Activated CD4-positive, alpha-beta T cell treated with anti-CD3 and anti-CD28 coated beads, Interleukin-2, amount 50 U/mL, for 24 hours (primary cell): ENCODE results near the gene C2.

ENCODE experiments used
- DNase-seq, 2 donors: peaks; one replicate each; pipeline ENCODE4 v3.0.0-alpha.2; 2020; ENCODE audit warnings: low read depth in 1 of 2, low spot score in 1 of 2

Gene C2

GRCh38 chr6:31954511-31954910, 27.0 kb downstream of the C2 start:
- no peak for DNase-seq

DNA sequence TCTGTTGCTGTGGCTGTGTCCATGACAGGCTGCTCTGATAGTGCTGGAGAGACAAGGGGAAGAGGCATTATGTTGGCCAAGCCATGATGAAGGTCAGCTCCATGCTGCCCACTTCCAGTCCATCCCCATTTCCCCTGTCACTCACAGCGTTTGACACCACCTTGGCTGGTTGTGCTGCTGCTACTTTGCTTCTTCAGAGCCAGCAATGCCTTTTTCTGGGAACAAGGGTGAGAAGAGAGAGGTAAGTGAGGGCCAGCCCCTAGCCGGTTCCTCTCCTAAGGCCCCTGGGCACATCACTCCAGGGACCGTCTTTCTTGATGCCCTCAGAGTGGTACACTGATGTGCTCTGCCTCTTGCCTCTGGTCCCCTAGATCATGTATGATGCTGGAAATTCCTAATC, 29.3 kb downstream of the C2 start:
- no peak for DNase-seq

GRCh38 chr6:31958412-31958740, 30.9 kb downstream of the C2 start:
- DNase-seq: no peak

GRCh38 chr6:31958741-31959739, 31.5 kb downstream of the C2 start, which contains the start of the genes NELFE and SKIC2:
NELFE (minus strand) TSS chr6:31958971; CDS start chr6:31958446, 525 bp downstream.
SKIC2 (plus strand) TSS chr6:31959175; CDS start chr6:31959193, 18 bp downstream.
- peak; percentile 95 to 98 for DNase-seq

GRCh38 chr6:31961616-31962015, 34.1 kb downstream of the C2 start:
- no peak for DNase-seq

- no peak for DNase-seq
Observed at GRCh38 chr6:31963921-31964320, 36.4 kb downstream of the C2 start.

- no peak for DNase-seq
Observed at GRCh38 chr6:31965700-31966099, 38.2 kb downstream of the C2 start.

GRCh38 chr6:31966506-31966905, 39.0 kb downstream of the C2 start:
- no peak for DNase-seq

- DNase-seq: no peak
Observed at GRCh38 chr6:31966997-31967925, 39.7 kb downstream of the C2 start.

DNA sequence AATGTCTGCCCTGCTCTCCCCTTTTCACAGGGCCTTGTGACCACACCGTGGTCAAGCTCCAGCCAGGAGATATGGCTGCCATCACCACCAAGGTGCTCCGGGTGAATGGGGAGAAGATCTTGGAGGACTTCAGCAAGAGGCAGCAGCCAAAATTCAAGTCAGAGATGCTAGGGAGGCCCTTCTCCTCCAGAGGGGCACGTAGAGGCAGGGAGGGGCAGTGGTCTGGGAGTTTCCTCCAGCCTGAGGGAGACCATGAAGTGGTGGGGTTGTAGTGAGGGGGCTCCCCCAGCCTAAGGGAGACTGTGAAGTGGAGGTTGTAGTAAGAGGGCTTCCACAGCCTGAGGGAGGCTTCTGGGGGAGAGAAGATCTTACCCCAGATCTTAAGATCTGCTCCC, 40.4 kb downstream of the C2 start:
- no peak for DNase-seq

DNA sequence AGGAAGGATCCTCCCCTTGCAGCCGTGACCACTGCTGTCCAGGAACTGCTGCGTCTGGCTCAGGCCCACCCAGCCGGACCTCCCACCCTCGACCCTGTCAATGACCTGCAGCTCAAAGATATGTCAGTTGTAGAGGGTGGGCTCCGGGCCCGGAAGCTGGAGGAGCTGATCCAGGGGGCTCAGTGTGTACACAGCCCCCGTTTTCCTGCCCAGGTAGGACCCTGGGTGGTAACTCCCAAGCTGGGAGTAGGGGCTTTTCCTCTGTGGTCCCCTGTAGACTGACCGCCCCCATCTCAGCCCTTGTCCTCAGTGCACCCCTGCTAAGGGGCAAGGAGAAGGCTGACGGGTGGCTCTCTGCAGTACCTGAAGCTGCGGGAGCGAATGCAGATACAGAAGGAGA, 40.8 kb downstream of the C2 start:
- no peak for DNase-seq

- DNase-seq: no peak
Observed at GRCh38 chr6:31968791-31969711, 41.5 kb downstream of the C2 start.

- no peak for DNase-seq
Observed at GRCh38 chr6:31969712-31970603, 42.4 kb downstream of the C2 start.

GRCh38 chr6:31970604-31971271, 43.2 kb downstream of the C2 start:
- no peak for DNase-seq

DNA sequence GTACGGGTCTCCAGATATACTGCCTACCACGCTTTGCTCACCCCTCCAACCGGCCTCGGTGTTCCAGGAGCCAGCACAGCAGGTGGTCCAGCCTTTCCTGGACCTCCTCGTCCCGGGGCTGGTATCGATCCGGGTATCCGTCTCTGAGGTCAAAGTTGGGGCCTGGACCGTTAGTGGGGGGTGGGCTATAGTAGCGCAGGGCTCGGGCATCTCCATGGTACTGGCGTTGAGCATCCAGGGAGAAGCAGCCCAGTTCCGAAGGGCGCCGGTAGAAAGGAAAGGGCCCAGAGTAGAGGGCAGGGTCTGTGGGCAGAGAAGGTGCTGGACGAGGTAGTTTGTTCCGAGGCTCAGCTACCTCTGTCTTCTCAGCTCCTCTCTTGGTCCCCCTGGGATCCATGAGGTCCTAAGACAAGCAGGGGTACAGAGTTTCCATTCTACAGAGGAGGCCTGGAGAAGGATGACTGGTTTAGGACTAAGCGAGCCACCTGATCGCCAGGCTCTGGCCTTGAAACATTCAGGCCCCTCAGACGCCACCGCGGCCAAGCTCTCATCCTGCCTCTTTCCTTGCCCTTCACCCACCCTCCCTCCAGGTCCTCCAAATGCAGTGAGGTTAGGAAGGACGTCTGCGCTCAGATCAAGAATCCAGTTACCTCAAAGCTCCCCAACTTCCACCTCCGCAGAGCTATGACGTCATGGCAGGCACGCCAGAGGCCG, 43.9 kb downstream of the C2 start:
- no peak for DNase-seq

DNA sequence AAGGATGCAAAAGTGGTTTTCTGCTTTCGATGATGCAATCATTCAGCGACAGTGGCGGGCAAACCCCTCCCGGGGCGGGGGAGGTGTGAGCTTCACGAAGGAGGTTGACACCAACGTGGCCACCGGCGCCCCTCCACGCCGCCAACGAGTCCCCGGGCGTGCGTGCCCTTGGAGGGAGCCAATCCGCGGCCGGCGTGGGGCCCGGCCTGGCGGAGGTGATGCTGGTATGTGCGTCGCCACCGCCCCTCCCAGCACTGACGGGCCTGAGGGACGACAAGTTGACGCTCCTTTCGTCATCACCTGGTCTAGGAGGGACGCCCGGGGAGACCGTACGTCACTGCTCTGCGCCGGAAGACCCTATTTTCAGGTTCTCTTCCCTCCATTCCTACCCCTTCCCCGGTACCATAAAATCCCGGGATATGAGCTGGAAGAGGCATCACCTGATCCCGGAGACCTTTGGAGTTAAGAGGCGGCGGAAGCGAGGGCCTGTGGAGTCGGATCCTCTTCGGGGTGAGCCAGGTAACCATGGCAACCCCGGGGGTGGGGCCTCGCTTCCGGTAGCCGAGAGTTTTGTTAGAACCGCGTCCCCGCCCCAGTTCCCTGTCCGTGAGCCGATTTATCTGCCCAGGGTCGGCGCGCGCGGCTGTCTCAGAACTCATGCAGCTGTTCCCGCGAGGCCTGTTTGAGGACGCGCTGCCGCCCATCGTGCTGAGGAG, 44.6 kb downstream of the C2 start, which contains the start of gene DXO:
Gene DXO (minus strand): TSS at position 146 of the 716 bp plus-strand sequence. CDS start 463 bp downstream, outside the sequence.
- DNase-seq: peak; percentile 98 to 99

DNA sequence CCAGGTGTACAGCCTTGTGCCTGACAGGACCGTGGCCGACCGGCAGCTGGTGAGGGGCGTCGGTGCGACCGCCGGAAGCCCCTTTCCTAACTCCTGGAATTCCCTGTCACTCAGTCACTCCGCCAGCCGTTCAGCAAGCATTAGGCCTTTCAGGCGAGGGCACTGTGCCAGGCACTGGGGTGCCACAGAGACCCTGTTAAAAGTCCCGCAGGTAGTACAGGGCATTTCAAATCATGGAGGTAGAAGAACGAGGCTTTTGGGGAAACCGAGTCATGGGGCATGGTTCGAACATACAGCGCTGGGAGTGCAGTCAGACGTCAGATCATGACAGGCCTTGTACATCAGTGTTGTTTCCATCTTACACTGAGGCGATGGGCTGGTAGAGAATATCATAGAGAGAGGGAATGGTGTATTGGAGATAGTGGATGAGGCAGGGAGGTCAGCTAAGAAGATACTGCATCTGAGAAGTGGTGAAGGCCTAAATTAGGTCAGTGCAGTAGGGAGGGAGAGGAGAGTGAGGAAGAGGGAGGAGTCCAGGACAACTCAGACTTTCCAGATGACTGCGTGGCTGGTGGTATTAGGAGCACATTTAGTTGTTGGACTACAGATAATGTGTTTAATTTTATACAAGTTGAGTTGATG, 45.3 kb downstream of the C2 start:
- no peak for DNase-seq
